Right lobe of liver (tissue), 6 donors: ENCODE measurements around the gene USP6NL. TPM values are rescaled to one million over a fixed set of nuclear protein-coding genes. Genes with fewer than 3 reads are reported as not detected.

Source experiments
- ATAC-seq, 4 donors: fragments of 200-7000 bp; cut with Tn5 transposase; one replicate each; pipeline ENCODE4 v1.9.1; 2020; ENCODE audit warnings: mild to moderate bottlenecking in 4 of 4, moderate library complexity in 4 of 4
- DNase-seq, 3 donors: peaks; one replicate each; pipeline ENCODE4 v3.0.0-alpha.2; 2020
- H3K27ac ChIP-seq, 3 donors: fragments of 200-600 bp; one replicate each; pipeline ENCODE4 v1.8.0; 2022
- H3K27me3 ChIP-seq, 2 donors: fragments of 200-600 bp; one replicate each; pipeline ENCODE4 v1.8.0; 2022
- H3K36me3 ChIP-seq, 4 donors: fragments of 200-600 bp; sonication (generic) in 1 of 4; one replicate each; pipeline versions ENCODE4 v1.5.1 to v1.8.0; 2017 to 2022; ENCODE audit warnings: control low read depth in 1 of 4
- H3K4me1 ChIP-seq, 4 donors: fragments of 200-600 bp; sonication (generic) in 1 of 4; one replicate each; pipeline versions ENCODE4 v1.5.1 to v1.8.0; 2017 to 2022; ENCODE audit warnings: control low read depth in 1 of 4
- H3K4me3 ChIP-seq, 3 donors: fragments of 200-600 bp; one replicate each; pipeline ENCODE4 v1.8.0; 2022
- H3K9me3 ChIP-seq, 4 donors: fragments of 200-600 bp; sonication (generic) in 1 of 4; one replicate each; pipeline versions ENCODE4 v1.5.1 to v1.8.0; 2017 to 2022; ENCODE audit warnings: control low read depth in 1 of 4
- CTCF ChIP-seq, 4 donors: fragments of 200-600 bp in 3 of 4; fragments of 450-650 bp in 1 of 4; IDR thresholded peaks; one replicate each; pipeline versions ENCODE4 v1.5.1 to v1.8.0; 2016 to 2022; ENCODE audit warnings: antibody characterized with exemption in 4 of 4, mild to moderate bottlenecking in 2 of 4
- POLR2A ChIP-seq: fragments of 450-650 bp; IDR thresholded peaks from one replicate; pipeline ENCODE4 v1.6.1; 2017; ENCODE audit warnings: antibody characterized with exemption, mild to moderate bottlenecking
- whole genome bisulfite sequencing: methylation state at CpG from one replicate; pipeline ENCODE4 v1.1.6; 2018; ENCODE audit warnings: low coverage, low lambda C conversion rate; ENCODE audit not compliant: insufficient coverage; ENCODE audit errors: missing lambda C conversion rate; 5-methylcytosine and 5-hydroxymethylcytosine counted together
- intact Hi-C, 2 donors: fragments of 100-400 bp; cut with DNase I; formaldehyde crosslinking; loops; one replicate each; pipeline versions ENCODE4 v1.11.2 to v1.14.1; 2022
- total RNA-seq, 6 experiments: library from RNA; depleted of rRNA in 2 of 6; stranded (reverse); fragments of >200 nt in 2 of 6; fragmentation: NEBNext Ultra II Directional in 3 of 6; extraction: Animal tissue kit (Norgen Biotek cat#: 25700) in 3 of 6; gene quantifications; one replicate each; pipeline versions ENCODE4 v1.1.0 to v1.2.4, GENCODE V29; 2016 to 2023
- donor health status: DM: no; HTN: yes; CAD: no.
- donor health status: DM: no; HTN: no; CAD: no.
- donor health status: DM: no; HTN: no; CAD: no.
- donor health status: DM: no; HTN: yes; CAD: no.
- donor health status: DM: no; HTN: yes; CAD: no.

The USP6NL gene
- total RNA-seq, 6 experiments from 2014 or later = 8.4 to 15.3 (median 11.5) TPM

GRCh38 chr10:11594589-11595394 lies 16.7 kb downstream of the USP6NL start:
- TF ChIP-seq POLR2A = no peak
- TF ChIP-seq CTCF (IDR thresholded peaks at IDR 0.05) = no peak
- peaks cover 0 to 16% (median 0%) of the 10 kb centered on the region in 4 donors for H3K4me1 ChIP-seq
- intact Hi-C loops = no loop called here
- peak overlapping the region in 2 of 3 donors; percentile 10 to 42 for H3K27ac ChIP-seq
- H3K27me3 ChIP-seq = no peaks in the 10 kb centered on the region
- 94% methylated on average over 6 of the region's 6 CpGs for WGBS
- H3K36me3 ChIP-seq = no peaks in the 10 kb centered on the region
- no peak overlapping the region for H3K4me3 ChIP-seq
- ATAC-seq = peak; percentile 71 to 83 (median 78)
- no peak for DNase-seq
- H3K9me3 ChIP-seq = no peaks in the 10 kb centered on the region

- Histone ChIP-seq H3K27me3 (no peaks in the 10 kb centered on the region), H3K4me1 (peaks cover 0 to 16% (median 0%) of the 10 kb centered on the region in 4 donors), H3K9me3 (no peaks in the 10 kb centered on the region), H3K27ac (no peak overlapping the region), H3K36me3 (no peaks in the 10 kb centered on the region), H3K4me3 (no peak overlapping the region)
- DNase-seq (no peak), ATAC-seq (no peak)
- TF ChIP-seq CTCF (IDR thresholded peaks at IDR 0.05) (no peak), POLR2A (no peak)
- intact Hi-C loops = no loop called here
- WGBS = 84% methylated on average over 7 of the region's 7 CpGs
Measured at GRCh38 chr10:11593612-11594011, 17.8 kb downstream of the USP6NL start.

GRCh38 chr10:11589738-11590137 lies 21.7 kb downstream of the USP6NL start:
- no peaks in the 10 kb centered on the region for H3K36me3 ChIP-seq
- 86% methylated on average over 4 of the region's 4 CpGs for WGBS

DNA sequence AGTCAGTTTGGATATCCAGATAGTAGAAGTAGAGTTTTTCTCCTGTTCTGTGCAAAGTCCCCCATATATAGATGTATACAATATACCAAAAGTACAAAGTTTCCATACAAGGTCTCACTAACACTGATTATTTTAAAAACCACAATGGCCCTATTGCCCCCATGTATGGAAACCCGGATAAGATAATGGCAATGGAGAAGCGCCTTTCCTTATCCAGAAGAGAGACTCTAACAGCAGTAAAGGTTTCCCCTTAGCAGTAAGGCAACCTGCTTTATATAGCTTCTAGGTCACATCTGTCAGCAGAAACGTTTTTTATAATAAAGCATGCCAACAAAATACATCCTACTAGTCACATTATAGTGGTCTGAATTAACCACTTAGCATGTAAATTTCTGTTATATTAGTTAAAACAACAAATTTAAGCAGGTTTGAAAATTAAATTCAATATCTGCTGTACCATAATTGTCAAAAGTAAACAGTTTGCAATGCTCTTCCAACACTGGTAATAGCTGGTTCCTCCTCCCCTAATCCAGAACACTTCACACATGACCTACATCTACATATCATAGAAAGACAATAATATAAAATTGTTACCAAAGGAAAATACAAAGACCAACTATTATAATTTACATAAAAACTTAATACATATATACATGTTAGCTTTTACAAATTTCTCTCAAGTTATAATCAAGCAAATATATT lies 22.4 kb downstream of the USP6NL start:
- H3K36me3 ChIP-seq = no peaks in the 10 kb centered on the region
- TF ChIP-seq CTCF (IDR thresholded peaks at IDR 0.05) (no peak), POLR2A (no peak)
- no peaks in the 10 kb centered on the region for H3K9me3 ChIP-seq
- H3K27me3 ChIP-seq = no peaks in the 10 kb centered on the region
- no peak overlapping the region for H3K4me3 ChIP-seq
- no peaks in the 10 kb centered on the region for H3K4me1 ChIP-seq
- ATAC-seq = no peak
- WGBS = 60% methylated on average over 3 of the region's 3 CpGs
- no peak overlapping the region for H3K27ac ChIP-seq
- DNase-seq = no peak
- intact Hi-C loops = no loop called here

More at GRCh38 chr10:11589738-11590137, 21.7 kb downstream of the USP6NL start:
- no peak for TF ChIP-seq CTCF (IDR thresholded peaks at IDR 0.05)
- TF ChIP-seq POLR2A = no peak
- ATAC-seq = no peak
- no peak for DNase-seq
- intact Hi-C loops = no loop called here
- peaks cover 0 to 2% (median 0%) of the 10 kb centered on the region in 4 donors for H3K4me1 ChIP-seq
- no peaks in the 10 kb centered on the region for H3K9me3 ChIP-seq
- H3K27ac ChIP-seq = no peak overlapping the region
- no peak overlapping the region for H3K4me3 ChIP-seq
- H3K27me3 ChIP-seq = no peaks in the 10 kb centered on the region
